Measurements from ENCODE around the gene TRAF7. TPM values are rescaled to one million over a fixed set of nuclear protein-coding genes. Genes with fewer than 3 reads are reported as not detected.

TRAF7 gene
- total and polyA plus RNA-seq, 2 of the 8 experiments (the other 6 are each of a cell fraction or from before 2014, with no cell fraction given): 96.8 to 148 TPM

DNA sequence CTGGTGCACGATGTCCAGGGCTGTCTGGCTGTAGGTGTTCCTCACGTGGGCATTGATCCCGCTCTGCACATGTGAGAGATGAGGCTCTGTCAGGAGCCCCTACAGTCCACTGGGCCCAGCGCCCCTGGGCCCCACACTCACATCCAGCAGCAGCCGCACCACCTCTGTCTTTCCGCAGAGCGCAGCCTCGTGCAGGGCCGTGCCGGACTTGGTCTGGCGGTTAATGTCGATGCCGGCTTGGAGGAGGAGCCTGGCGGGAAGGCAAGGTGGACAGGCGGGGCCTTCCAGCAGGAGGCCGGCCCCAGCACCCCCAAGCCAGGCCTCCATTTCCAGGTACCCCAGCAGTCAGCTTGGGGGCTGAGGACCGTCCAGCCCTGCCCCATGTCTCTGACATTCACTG is 31.6 kb downstream of the TRAF7 start (continued):
- TF ChIP-seq CREB1 (IDR thresholded peaks at IDR 0.05) (no peak), BCL11A (IDR thresholded peaks at IDR 0.05; ENCODE audit: low read depth in 2 of 2, low read length in 2 of 2) (no peak), EZH2 (IDR thresholded peaks at IDR 0.05; ENCODE audit: low read depth, low read length, severe bottlenecking) (no peak), HDAC2 (IDR thresholded peaks at IDR 0.05; ENCODE audit: borderline replicate concordance in 1 of 2, low read depth in 2 of 2, low read length in 2 of 2) (no peak), FOSL1 (IDR thresholded peaks at IDR 0.05; ENCODE audit: insufficient read depth, low read depth, low read length) (no peak), CEBPB (IDR thresholded peaks at IDR 0.05; ENCODE audit: low read depth, low read length) (no peak), SAP30 (IDR thresholded peaks at IDR 0.05; ENCODE audit: insufficient read depth, insufficient replicate concordance, low read length) (no peak)
